Karpas-422 (cell line): ENCODE results near the gene NHP2. TPM values are rescaled to one million over a fixed set of nuclear protein-coding genes. Genes with fewer than 3 reads are reported as not detected.

ENCODE experiments used
- DNase-seq: peaks from one replicate; pipeline ENCODE4 v3.0.0-alpha.2; 2015
- H2AFZ ChIP-seq: fragments of 200-600 bp; sonication (generic); 2 replicates; pipeline ENCODE4 v1.6.1; 2014; ENCODE audit warnings: antibody characterized with exemption, low read length, mixed read lengths
- H3K27ac ChIP-seq: fragments of 200-600 bp; sonication (generic); 2 replicates; pipeline ENCODE4 v1.5.1; 2014; ENCODE audit warnings: mild to moderate bottlenecking, low read length, moderate library complexity
- H3K27me3 ChIP-seq: fragments of 200-600 bp; sonication (generic); 2 replicates; pipeline ENCODE4 v1.6.1; 2014; ENCODE audit warnings: low read length, mixed read lengths
- H3K36me3 ChIP-seq: fragments of 200-600 bp; sonication (generic); 2 replicates; pipeline ENCODE4 v1.6.1; 2014; ENCODE audit warnings: low read length, mixed read lengths; ENCODE audit not compliant: insufficient read depth
- H3K4me1 ChIP-seq: fragments of 200-600 bp; sonication (generic); 2 replicates; pipeline ENCODE4 v1.6.1; 2014; ENCODE audit warnings: mild to moderate bottlenecking, low read length, mixed read lengths
- H3K4me2 ChIP-seq: fragments of 200-600 bp; sonication (generic); 2 replicates; pipeline ENCODE4 v1.6.1; 2014; ENCODE audit warnings: low read length, low read depth, mild to moderate bottlenecking; ENCODE audit not compliant: poor library complexity, severe bottlenecking
- H3K4me3 ChIP-seq: fragments of 200-600 bp; sonication (generic); 2 replicates; pipeline ENCODE4 v1.5.1; 2014; ENCODE audit warnings: mild to moderate bottlenecking, antibody characterized with exemption, low read length, mixed read lengths
- H3K79me2 ChIP-seq: fragments of 200-600 bp; sonication (generic); 2 replicates; pipeline ENCODE4 v1.6.1; 2014; ENCODE audit warnings: mild to moderate bottlenecking, low read length, mixed read lengths
- H3K9ac ChIP-seq: fragments of 200-600 bp; sonication (generic); 2 replicates; pipeline ENCODE4 v1.6.0; 2014; ENCODE audit warnings: low read length
- H3K9me2 ChIP-seq: fragments of 200-600 bp; sonication (generic), shearing (Covaris generic); replicated peaks from 2 replicates; pipeline ENCODE4 v1.6.0; 2014; ENCODE audit warnings: mild to moderate bottlenecking, low read length, moderate library complexity; ENCODE audit not compliant: insufficient read depth
- H3K9me3 ChIP-seq: fragments of 300-700, 200-600 bp; sonication (generic); 2 replicates; pipeline ENCODE4 v1.6.1; 2014; ENCODE audit warnings: low read length, mixed read lengths
- H4K20me1 ChIP-seq: fragments of 200-600 bp; sonication (generic); 2 replicates; pipeline ENCODE4 v1.6.1; 2014; ENCODE audit warnings: mild to moderate bottlenecking, antibody characterized with exemption, low read length, low read depth; ENCODE audit not compliant: insufficient read depth
- total RNA-seq: library from RNA; depleted of rRNA; stranded (reverse); fragments of >200 nt; shearing (Covaris generic); gene quantifications from 2 replicates; pipeline ENCODE4 v1.2.3, GENCODE V29; 2014; ENCODE audit warnings: low replicate concordance

NHP2 gene
- total RNA-seq, 1 experiment from 2014 or later: 264 TPM

DNA sequence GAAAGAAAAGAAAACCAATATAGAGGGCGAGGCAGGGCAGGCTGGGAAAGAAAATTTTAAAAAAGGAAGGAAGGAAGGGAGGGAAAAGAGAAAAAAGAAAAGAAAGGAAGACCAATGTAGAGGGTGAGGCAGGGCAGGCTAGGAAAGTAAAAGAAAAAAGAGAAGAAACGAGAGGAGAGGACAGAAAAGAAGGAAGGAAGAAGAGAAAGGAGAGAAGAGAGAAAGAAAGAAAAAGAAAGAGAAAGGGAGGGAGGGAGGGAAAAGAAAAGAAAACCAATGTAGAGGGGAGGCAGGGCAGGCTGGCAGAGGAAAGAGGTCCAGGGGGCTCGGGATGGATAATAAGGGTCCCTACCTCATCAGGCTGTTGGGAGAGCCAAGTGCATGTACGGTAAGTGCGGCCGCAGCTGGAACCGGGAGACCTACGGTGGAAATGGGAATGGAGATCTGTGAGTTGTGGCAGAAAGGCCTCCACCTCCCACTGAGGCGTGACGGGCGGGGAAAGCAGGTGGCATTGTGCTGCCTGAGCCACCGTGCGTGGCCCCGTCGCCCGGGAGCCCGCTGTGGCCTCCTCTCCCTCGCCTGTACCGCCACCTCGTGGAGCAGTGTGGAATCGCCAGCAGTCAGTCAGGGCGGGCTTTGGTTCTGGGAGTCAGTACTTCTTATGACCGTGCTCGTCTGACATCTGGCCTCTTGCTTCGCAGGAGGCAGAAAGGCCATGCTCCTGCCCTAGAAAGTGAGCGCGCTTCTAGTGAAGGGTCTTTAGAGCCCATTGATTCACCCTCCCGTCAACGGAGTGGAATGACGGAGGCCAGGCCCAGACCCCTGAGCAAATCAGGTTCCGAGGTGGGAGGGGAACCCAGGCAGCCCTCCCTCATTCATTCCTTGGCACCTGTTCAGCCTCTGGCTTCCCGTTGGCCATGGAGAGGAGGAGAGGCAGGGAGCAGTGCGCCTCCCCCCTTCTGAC, 10.4 kb upstream of the NHP2 start:
- Histone ChIP-seq H3K9me3 (no peaks in the 10 kb centered on the region), H2AFZ (no peak overlapping the region; the same call in 1 of the 2 replicates), H4K20me1 (no peaks in the 10 kb centered on the region), H3K9ac (no peak overlapping the region), H3K9me2 (no peaks in the 10 kb centered on the region), H3K27ac (no peak overlapping the region), H3K4me2 (peak overlapping the region; percentile 38), H3K4me3 (no peak overlapping the region; the same call in 1 of the 2 replicates), H3K4me1 (peaks cover 16% of the 10 kb centered on the region), H3K27me3 (no peaks in the 10 kb centered on the region), H3K79me2 (no peaks in the 10 kb centered on the region), H3K36me3 (no peaks in the 10 kb centered on the region)
- peak; percentile 95 for DNase-seq

DNA sequence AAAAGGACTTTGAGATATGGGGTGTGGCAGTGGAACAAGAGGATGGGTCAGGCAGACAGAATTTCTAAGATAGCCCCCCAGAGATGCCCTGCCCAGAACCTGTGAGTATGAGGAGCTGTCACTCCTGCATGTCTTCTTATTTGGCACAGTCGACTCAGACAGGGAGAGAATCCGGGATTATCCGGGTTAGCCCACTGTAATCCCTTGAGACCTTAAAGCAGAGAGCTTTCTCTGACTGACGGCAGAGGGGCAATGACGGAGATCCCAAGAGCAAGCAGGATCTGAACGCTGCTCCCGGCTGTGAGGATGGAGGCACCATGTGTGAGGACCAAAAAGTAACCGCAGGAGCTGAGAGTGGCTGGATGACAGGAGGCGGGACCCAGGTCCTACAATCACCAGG, 8.8 kb upstream of the NHP2 start:
- H3K4me2 ChIP-seq: no peak overlapping the region
- H3K9ac ChIP-seq: no peak overlapping the region
- H3K4me1 ChIP-seq: peaks cover 10% of the 10 kb centered on the region
- no peaks in the 10 kb centered on the region for H3K9me2 ChIP-seq
- H2AFZ ChIP-seq: no peak overlapping the region
- H3K36me3 ChIP-seq: no peaks in the 10 kb centered on the region
- DNase-seq: no peak
- no peaks in the 10 kb centered on the region for H3K79me2 ChIP-seq
- no peak overlapping the region for H3K27ac ChIP-seq
- H4K20me1 ChIP-seq: no peaks in the 10 kb centered on the region
- H3K4me3 ChIP-seq: no peak overlapping the region
- H3K9me3 ChIP-seq: no peaks in the 10 kb centered on the region
- H3K27me3 ChIP-seq: no peaks in the 10 kb centered on the region

DNA sequence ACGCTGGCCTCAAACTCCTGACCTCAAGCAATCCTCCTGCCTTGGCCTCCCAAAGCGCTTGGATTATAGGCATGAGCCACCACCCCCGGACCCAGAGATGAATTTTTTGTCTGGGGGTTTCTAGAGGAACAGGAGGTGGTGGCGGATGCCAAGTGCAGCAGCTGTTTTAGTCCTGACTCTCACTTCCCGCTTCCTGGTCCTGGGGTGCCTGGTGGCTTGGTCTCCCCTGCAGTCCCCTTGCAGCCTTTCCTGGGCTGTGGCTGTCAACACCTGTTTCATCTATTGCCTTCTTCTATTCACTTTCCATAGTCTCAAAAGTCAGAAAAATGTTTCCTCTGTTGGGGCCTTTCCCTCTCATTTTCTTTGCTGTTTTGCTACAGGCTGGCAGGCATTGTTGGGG, 6.5 kb upstream of the NHP2 start:
- Histone ChIP-seq H3K36me3 (no peaks in the 10 kb centered on the region), H3K4me1 (peaks cover 16% of the 10 kb centered on the region), H2AFZ (no peak overlapping the region), H3K4me2 (no peak overlapping the region), H3K4me3 (no peak overlapping the region), H3K27ac (no peak overlapping the region), H3K27me3 (no peaks in the 10 kb centered on the region), H3K9ac (no peak overlapping the region), H3K9me3 (no peaks in the 10 kb centered on the region), H3K79me2 (no peaks in the 10 kb centered on the region), H3K9me2 (no peaks in the 10 kb centered on the region), H4K20me1 (no peaks in the 10 kb centered on the region)
- no peak for DNase-seq

DNA sequence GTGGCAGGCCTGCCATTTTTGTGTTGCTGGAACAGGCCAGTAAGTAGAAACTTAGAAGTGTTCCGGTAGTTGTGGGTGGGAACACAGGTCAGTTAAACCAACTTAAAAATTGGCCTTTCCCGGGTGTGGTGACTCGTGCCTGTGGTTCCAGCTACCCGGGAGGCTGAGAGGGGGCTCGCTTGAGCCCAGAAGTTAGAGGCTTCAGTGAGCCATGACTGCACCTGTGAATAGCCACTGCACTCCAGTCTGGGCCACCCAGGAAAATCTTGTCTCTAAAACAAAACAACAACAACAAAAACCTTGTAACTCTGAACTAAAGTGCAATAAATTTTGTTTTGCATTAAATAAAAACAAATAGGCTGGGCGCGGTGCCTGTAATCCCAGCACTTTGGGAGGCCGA, 1.4 kb upstream of the NHP2 start:
- DNase-seq: no peak
- Histone ChIP-seq H3K9me2 (no peaks in the 10 kb centered on the region), H3K36me3 (peaks cover 12% of the 10 kb centered on the region; the same call in 1 of the 2 replicates), H3K4me3 (no peak overlapping the region), H3K9ac (no peak overlapping the region), H3K9me3 (no peaks in the 10 kb centered on the region), H2AFZ (no peak overlapping the region), H3K4me1 (peaks cover 24% of the 10 kb centered on the region), H3K27me3 (no peaks in the 10 kb centered on the region), H3K27ac (no peak overlapping the region), H4K20me1 (no peaks in the 10 kb centered on the region), H3K79me2 (peaks cover 21% of the 10 kb centered on the region), H3K4me2 (no peak overlapping the region)

DNA sequence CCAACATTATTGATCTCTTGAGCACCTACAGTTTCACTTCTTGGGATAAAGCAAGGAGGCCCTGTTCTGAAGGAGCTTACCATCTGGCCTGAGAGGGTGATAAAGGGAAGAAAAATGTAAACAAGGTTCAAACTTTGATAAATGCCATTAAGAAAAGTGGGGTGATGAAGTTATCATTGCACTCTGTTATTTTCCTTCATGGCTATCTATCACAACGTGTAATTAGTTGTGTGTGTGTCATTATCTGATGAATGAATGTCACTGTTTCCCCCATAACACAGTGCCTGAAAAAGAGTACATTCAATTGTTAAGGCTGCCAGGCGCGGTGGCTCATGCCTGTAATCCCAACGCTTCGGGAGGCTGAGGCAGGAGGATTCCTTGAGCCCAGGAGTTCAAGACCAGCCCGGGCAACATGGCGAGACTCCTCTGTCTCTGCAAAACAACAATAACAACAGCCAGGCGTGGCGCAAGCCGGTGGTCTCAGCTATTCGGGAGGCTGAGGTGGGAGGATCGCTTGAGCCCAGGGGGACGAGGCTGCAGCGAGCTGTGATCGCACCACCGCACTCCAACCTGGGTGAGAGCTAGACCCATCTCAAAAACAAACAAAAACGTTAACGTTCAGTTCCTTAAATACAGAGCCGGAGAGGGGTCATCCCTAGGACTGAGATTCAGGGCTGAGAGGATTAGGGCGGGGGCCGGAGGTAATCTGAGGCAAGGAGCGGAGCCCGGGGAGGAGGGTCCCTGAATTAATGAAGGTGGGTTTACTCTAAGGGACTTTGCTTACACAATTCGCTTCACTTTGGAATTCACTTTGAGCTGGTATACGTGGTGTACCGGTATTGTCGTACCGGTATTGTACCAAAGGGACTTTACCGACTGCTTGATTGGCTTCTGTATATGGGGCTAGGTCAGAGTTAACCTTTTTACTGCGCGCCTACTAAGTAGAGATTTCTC, 917 bp downstream of the NHP2 start:
- H3K9me2 ChIP-seq: no peaks in the 10 kb centered on the region
- H3K4me2 ChIP-seq: peak overlapping the region; percentile 86
- peak overlapping the region; percentile 88 for H3K9ac ChIP-seq
- 0 out of 2 replicates have a peak, but pooled peaks cover 3% of the 10 kb centered on the region for H4K20me1 ChIP-seq
- no peak overlapping the region for H2AFZ ChIP-seq
- peaks cover 21% of the 10 kb centered on the region for H3K79me2 ChIP-seq
- peaks cover 24% of the 10 kb centered on the region for H3K4me1 ChIP-seq
- DNase-seq: no peak
- H3K27me3 ChIP-seq: no peaks in the 10 kb centered on the region
- H3K36me3 ChIP-seq: peaks cover 29% of the 10 kb centered on the region; the same call in 1 of the 2 replicates
- H3K9me3 ChIP-seq: no peaks in the 10 kb centered on the region
- peak overlapping the region; percentile 95 for H3K4me3 ChIP-seq
- peak overlapping the region; percentile 29; the same call in 1 of the 2 replicates for H3K27ac ChIP-seq

DNA sequence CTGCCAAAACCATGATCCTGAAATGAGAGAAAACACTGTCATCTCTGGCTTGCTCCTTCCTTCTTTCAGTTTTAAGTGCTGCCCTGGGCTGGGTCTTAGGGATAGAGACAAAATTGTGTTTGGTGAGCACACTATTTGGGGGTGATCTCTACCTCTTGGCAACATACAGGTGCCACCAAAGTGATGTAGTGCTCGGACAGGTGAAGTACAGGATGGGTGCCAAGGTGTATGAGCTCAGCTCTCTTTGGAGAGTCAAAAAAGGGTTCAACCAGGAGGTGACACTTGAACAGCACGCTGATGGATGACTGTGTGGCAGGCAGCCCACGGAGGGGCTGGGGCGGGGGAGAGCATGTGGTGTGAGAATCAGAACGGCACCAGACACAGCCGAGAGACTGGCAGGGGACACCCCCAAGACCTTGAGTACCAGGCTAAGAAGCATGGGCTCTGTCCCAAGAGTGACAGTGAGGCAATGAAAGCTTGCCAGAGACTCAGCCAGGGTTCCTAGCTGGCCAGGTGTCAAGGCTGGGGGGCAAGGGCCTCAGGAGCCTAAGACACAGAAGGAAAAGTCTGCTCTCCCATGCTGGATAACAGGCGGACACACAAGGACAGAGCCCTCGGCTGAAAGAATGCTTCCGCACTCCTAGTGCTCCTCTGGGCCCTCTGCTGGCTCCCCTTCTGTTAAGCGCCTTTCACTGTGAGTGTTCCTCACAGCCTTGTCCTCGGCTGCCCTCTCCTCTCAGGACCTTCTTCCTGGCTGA, 2.5 kb downstream of the NHP2 start:
- no peak overlapping the region for H3K27ac ChIP-seq
- H4K20me1 ChIP-seq: peaks cover 3% of the 10 kb centered on the region; the same call in 1 of the 2 replicates
- no peak overlapping the region for H2AFZ ChIP-seq
- peak overlapping the region; percentile 88; the same call in 1 of the 2 replicates for H3K9ac ChIP-seq
- H3K27me3 ChIP-seq: no peaks in the 10 kb centered on the region
- H3K79me2 ChIP-seq: peaks cover 21% of the 10 kb centered on the region
- H3K4me1 ChIP-seq: peaks cover 26% of the 10 kb centered on the region
- H3K9me3 ChIP-seq: no peaks in the 10 kb centered on the region
- no peaks in the 10 kb centered on the region for H3K9me2 ChIP-seq
- H3K4me2 ChIP-seq: peak overlapping the region; percentile 86
- H3K4me3 ChIP-seq: no peak overlapping the region
- no peak for DNase-seq
- H3K36me3 ChIP-seq: peaks cover 43% of the 10 kb centered on the region; the same call in 1 of the 2 replicates

DNA sequence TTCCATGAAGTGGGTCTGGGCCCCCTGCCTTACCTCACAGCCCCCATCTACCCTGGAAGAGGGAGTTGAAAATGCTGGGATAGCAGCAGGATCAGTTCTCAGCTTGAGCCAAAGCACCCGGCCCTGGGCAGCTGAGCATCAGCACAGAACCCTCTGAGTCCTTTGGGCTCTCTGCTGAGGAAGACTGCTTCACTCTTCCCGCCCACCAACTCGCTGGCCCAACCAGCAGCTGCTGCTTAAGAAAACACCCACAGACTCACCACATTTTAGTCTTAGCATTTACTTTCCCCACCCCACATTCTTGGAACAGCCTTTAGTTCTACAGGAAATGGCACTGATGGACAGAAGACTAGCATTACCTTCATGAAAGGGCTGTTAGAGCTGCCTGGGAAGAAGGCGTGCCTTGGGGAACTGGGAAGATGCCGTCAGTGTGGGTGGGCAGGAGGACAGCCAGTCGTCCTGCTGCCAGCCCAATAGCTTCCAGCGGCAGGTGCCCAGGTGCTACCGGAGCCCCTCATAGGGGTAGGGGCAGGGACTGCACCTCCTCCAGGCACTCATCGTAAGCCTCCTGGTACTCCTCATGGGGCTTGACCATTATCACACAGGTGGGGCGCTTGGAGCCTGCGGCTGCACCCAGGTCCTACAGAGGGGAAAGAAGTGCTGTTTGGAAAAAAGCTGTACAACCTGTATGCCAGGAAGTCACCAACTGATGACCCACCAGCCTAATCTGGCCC, 4.3 kb downstream of the NHP2 start:
- no peak overlapping the region for H3K4me3 ChIP-seq
- H3K9me2 ChIP-seq: no peaks in the 10 kb centered on the region
- no peak overlapping the region for H3K27ac ChIP-seq
- peaks cover 22% of the 10 kb centered on the region for H3K4me1 ChIP-seq
- peaks cover 6% of the 10 kb centered on the region; the same call in 1 of the 2 replicates for H4K20me1 ChIP-seq
- peaks cover 21% of the 10 kb centered on the region for H3K79me2 ChIP-seq
- DNase-seq: no peak
- no peak overlapping the region for H2AFZ ChIP-seq
- no peaks in the 10 kb centered on the region for H3K9me3 ChIP-seq
- H3K4me2 ChIP-seq: no peak overlapping the region
- no peak overlapping the region for H3K9ac ChIP-seq
- H3K36me3 ChIP-seq: peaks cover 43% of the 10 kb centered on the region; the same call in 1 of the 2 replicates
- no peaks in the 10 kb centered on the region for H3K27me3 ChIP-seq
